ENCODE measurements around the gene SMOC2. TPM values are rescaled to one million over a fixed set of nuclear protein-coding genes. Genes with fewer than 3 reads are reported as not detected.
A peak's percentile ranks its signal among the peaks of the same experiment; 100 is the strongest.

The SMOC2 gene
- total RNA-seq, 1 experiment from 2014 or later, result 2.1 TPM

DNA sequence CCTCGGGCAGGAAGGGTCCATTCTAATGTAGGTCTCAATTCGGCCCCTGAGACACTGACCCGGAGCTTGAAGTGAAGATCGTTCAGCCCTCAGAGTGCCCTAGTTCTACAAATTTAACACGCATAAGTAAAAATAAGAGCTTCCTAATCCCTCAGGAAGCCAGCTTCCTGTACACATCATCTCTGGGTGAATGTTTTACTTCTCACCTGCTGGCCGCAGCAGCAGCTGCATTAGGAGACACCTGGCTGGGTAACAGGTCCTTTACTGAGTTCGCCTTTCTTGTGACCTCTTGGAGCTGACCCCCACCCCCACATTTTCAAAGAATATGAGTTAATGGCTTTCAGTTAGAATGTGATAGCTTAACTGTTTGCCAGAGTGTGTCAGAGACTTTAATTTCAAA, 165.0 kb downstream of the SMOC2 start:
- no peak for DNase-seq
- H3K36me3 Mint-ChIP-seq (ENCODE audit: insufficient read depth in 1 of 3, low read depth in 3 of 3), result no peaks in the 10 kb centered on the region

More for the DNA sequence above, 165.0 kb downstream of the SMOC2 start:
- Histone ChIP-seq H3K56ac (ENCODE audit: insufficient read length, low read depth, low read length) (no peak overlapping the region), H4K91ac (ENCODE audit: insufficient read length, low read depth, low read length) (no peak overlapping the region), H3K4ac (ENCODE audit: low read depth, low read length) (no peak overlapping the region), H3T11ph (ENCODE audit: low read length) (no peak overlapping the region), H3K79me1 (ENCODE audit: insufficient read depth, low read depth, low read length, poor library complexity, severe bottlenecking) (no peaks in the 10 kb centered on the region), H3K9ac (ENCODE audit: extremely low read depth, insufficient read length, low read length) (no peak overlapping the region), H3K27me3 (ENCODE audit: insufficient read depth, low read length) (no peaks in the 10 kb centered on the region), H3K23me2 (ENCODE audit: insufficient read length, low read depth, low read length, poor library complexity, severe bottlenecking) (no peaks in the 10 kb centered on the region), H3K27ac (ENCODE audit: insufficient read length, low read depth, low read length) (no peak overlapping the region), H2BK12ac (ENCODE audit: insufficient read length, low read depth, low read length) (no peak overlapping the region), H2AK5ac (ENCODE audit: insufficient read length, low read length) (no peak overlapping the region), H2BK120ac (ENCODE audit: low read depth, low read length, poor library complexity, severe bottlenecking) (no peak overlapping the region), H4K8ac (replicated peaks; ENCODE audit: insufficient read length, low read depth, low read length) (no peak overlapping the region), H4K20me1 (ENCODE audit: control insufficient read depth, insufficient read depth, insufficient read length) (no peaks in the 10 kb centered on the region), H2BK15ac (ENCODE audit: low read depth, low read length) (no peak overlapping the region), H3K18ac (ENCODE audit: insufficient read length, low read depth, low read length) (no peak overlapping the region), H3K9me3 (ENCODE audit: control insufficient read depth, low read depth, low read length) (no peaks in the 10 kb centered on the region), H3K23ac (ENCODE audit: insufficient read length, low read depth, low read length) (no peak overlapping the region), H3K14ac (ENCODE audit: insufficient read depth, low read length) (no peak overlapping the region), H3K79me2 (ENCODE audit: insufficient read depth, low read length) (no peaks in the 10 kb centered on the region), H2BK20ac (ENCODE audit: low read depth, low read length, poor library complexity, severe bottlenecking) (no peak overlapping the region), H2BK5ac (ENCODE audit: insufficient read length, low read length) (no peak overlapping the region), H3K4me2 (ENCODE audit: insufficient read depth, insufficient read length, low read length) (no peak overlapping the region), H2AFZ (ENCODE audit: low read length) (no peak overlapping the region), H4K5ac (ENCODE audit: insufficient read length, low read depth, low read length) (no peak overlapping the region), H3K4me1 (ENCODE audit: insufficient read depth, low read length) (no peaks in the 10 kb centered on the region; the same call in 1 of the 2 replicates)
- no peaks in the 10 kb centered on the region for H3K27me3 Mint-ChIP-seq (ENCODE audit: low read depth)
- TF ChIP-seq, protein P1, sequence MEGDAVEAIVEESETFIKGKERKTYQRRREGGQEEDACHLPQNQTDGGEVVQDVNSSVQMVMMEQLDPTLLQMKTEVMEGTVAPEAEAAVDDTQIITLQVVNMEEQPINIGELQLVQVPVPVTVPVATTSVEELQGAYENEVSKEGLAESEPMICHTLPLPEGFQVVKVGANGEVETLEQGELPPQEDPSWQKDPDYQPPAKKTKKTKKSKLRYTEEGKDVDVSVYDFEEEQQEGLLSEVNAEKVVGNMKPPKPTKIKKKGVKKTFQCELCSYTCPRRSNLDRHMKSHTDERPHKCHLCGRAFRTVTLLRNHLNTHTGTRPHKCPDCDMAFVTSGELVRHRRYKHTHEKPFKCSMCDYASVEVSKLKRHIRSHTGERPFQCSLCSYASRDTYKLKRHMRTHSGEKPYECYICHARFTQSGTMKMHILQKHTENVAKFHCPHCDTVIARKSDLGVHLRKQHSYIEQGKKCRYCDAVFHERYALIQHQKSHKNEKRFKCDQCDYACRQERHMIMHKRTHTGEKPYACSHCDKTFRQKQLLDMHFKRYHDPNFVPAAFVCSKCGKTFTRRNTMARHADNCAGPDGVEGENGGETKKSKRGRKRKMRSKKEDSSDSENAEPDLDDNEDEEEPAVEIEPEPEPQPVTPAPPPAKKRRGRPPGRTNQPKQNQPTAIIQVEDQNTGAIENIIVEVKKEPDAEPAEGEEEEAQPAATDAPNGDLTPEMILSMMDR (conservative IDR thresholded peaks at IDR 0.05), result 0 out of 3 replicates have a peak, but pooled peaks have one; percentile 22
- H3K4me1 Mint-ChIP-seq, result peaks cover 13 to 21% of the 10 kb centered on the region in 2 experiments
- H3K27ac Mint-ChIP-seq, result no peak overlapping the region
- no peak overlapping the region for H3K4me3 Mint-ChIP-seq
- no CpG with 5 or more reads among the region's 7 CpGs for WGBS (ENCODE audit: extremely low coverage, insufficient read length, low lambda C conversion rate)
- no peaks in the 10 kb centered on the region for H3K9me3 Mint-ChIP-seq
